HG03064 (cell line): ENCODE data around the gene REPIN1.
"Not testable (repeated sequence)": the region's sequence is repeated elsewhere in the genome, so short reads cannot be mapped to it uniquely, and the experiment has no call there.

ENCODE experiments used
- ATAC-seq: cut with Tn5 transposase; IDR thresholded peaks from one replicate; pipeline ENCODE4 v1.9.1; 2021; ENCODE audit warnings: low read depth; ENCODE audit not compliant: unreplicated experiment

REPIN1 gene

GRCh38 chr7:150374472-150374871 is 5.8 kb downstream of the REPIN1 start:
- no peak for ATAC-seq

DNA sequence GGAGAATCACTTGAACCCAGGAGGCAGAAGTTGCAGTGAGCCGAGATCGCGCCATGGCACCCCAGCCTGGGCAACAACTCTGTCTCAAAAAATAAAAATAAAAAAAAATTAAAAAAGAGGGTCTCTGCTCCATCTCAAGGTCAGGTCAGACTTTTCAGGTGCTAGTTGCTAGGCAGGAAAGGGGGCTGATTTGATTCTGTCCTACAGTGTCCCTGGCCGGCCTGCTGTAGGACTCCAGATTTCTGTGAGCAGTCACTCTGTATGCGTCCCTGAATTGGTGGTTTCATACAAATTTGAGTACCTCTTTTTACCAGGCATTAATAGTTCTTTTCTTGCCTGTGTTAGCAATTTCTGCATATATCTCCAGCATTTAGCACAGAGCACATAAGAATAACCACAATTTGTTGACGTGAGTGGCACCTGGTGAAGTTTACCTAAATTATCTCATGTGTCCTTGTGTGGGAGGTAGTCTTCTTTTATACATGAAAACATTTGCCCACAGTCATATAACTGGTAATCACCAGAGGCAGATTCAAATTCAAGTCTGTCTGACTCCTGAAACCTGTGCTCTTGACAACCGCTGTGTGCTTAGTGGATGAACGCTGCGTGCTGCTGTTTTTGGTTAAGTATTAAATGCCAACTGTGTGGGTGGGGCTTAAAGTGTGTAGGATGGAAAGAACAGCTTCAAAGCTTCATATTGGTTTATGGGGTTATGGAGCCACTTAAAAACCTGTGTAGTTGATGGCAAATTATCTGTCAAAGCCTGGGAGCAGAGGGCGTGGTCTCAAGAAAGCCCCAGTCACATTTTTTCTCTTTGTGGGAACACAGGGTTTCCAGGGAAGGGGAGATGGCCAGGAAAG is 7.3 kb downstream of the REPIN1 start:
- no peak for ATAC-seq

GRCh38 chr7:150376560-150376959 is 7.9 kb downstream of the REPIN1 start:
- no peak for ATAC-seq

DNA sequence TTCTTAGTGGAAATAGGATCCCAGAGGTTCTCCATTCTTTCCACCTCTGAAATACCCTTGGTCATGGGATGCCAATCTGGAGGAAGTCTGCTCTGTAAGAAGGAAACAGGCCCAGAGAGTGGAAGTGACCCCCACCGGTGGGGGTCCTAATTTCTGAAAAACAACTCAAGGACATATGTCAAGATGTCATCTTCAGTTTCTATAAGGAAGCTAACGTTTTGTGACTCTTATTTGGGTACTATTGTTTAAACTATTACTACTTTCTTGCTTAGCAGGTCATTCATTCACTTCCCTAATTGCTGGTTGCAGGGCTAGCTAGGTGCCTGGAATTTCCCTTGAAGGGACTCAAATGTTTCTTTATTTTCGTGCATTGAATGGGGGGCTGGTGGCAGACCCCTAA is 8.6 kb downstream of the REPIN1 start:
- ATAC-seq = no peak

DNA sequence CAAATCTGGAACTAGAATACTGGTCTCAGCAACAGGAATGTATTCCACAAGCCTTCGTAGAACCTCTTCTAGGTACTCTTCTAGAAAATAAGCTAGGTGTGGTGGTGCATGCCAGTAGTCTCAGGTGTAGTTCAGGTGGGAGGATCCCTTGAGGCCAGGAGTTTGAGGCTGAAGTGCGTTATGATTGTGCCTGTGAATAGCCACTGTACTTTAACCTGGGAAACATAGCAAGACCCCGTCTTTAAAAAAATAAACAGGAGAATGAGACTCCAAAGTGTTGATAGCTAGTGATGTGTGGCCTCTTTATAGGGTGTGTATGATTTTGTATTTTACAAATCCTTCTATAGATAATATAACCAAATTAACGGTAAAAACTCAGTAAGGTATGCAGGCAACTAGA is 9.0 kb downstream of the REPIN1 start:
- no peak for ATAC-seq

- no peak for ATAC-seq
Observed at GRCh38 chr7:150378115-150378852, 9.7 kb downstream of the REPIN1 start.

GRCh38 chr7:150378853-150379440 is 10.3 kb downstream of the REPIN1 start, which contains the start of gene ZNF775:
ZNF775 (plus strand) TSS chr7:150379330; CDS start chr7:150388471, 9,141 bp downstream.
- ATAC-seq = peak; percentile 71

DNA sequence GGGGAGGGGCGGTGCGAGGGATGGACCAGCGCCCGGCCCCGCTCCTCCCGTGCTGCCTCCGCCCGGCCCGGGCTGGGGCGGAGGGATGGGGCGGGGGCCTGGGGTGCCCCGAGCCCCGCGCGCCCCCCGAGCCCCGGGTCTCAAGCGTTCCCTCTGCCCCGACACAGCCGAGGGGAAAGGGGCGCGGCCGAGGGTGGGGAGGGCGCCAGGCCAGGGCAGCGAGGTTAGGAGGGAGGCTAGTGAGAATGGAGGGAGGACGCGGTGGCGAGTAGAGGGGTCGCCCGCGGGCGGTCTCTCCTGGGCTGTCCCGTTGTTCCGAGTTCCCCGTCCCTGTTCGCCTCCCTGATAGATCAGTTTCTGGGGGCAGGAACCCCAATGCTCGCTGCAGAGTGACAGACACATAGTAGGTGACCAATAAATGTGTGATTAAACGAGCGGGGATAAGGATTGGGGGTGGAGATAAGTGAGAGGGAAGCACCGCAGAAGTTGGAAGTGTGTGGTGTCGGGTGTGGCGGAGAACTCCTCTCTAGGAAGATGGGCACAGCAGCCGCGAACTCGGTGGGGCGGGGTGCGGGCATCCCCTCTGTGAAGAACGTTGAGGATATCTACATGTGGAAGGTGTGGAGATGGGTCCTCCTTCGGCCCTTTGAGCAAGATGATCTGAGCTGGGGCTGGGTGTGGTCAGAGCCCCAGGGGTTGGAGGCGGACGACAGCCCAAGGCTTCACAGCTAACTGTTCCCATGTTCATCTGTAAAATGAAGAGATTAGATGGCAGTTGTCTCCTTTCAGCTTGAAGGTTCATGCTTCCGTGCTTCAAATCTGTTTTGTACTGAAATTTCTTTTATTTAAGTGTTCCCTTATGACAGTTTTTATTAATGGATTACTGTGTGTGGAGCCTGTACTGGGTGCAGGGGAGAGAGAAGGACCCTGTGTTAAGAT is 11.1 kb downstream of the REPIN1 start:
- ATAC-seq = peak; percentile 7

- no peak for ATAC-seq
Observed at GRCh38 chr7:150380463-150380862, 11.8 kb downstream of the REPIN1 start.

DNA sequence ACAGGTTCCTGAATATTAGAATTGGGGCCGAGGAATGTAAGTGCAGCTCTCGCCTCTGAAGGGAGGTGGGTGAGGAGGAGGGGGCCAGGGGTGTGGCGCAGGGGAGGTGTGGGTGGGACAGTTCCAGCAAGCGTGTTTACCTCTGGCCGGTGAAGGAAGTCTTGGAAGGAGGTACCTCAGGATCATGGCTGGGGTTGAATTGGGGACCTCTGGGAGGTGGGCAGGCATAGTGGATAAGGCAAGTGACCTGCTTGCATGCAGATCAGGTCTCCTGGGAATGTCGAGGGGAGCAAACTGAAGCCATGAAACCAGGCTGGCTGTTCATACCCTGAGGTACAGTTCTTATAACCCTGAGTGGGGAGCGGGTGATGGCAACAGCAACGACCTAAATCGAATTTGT is 12.5 kb downstream of the REPIN1 start:
- no peak for ATAC-seq

DNA sequence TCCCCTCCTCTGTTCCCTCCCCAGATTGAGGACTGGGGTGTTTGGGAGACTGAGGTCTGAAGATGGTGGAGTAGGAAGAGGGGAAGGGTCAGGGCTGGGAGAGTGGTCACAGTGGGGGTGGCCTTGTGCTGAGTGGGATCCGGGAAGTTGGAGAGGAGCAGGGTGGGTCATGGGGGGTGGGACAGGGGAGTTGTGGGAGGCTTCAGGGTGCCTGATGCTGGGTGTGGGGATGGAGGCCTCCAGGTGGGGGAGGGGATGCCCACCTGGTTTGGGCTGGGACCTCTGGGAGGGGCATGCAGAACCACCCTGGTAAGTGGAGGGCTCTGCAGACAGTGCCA is 13.1 kb downstream of the REPIN1 start:
- ATAC-seq = no peak

- no peak for ATAC-seq
Observed at GRCh38 chr7:150382123-150382843, 13.7 kb downstream of the REPIN1 start.

DNA sequence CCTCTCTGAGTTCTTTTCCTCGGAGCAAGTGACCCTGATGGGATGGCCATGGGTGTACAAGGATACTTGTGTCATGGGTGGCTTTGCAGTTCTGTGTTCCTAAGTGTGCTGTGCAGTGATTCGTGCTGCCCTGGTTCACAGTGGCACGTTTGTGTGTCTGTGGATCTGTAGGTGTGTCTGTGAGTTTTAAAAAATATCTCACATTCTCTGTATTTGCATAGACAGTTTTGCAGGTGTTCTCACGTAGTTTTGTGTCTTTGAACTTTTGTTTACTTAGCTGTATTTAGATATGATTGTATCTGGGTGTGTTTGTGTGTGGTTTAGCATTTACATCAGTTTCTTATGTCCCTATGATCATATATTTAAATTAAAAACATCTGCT is 14.2 kb downstream of the REPIN1 start:
- ATAC-seq = no peak

- ATAC-seq = no peak
Observed at GRCh38 chr7:150383710-150384397, 15.2 kb downstream of the REPIN1 start.

- ATAC-seq = no peak
Observed at GRCh38 chr7:150384406-150385301, 16.0 kb downstream of the REPIN1 start.

GRCh38 chr7:150385302-150385723 is 16.7 kb downstream of the REPIN1 start:
- no peak for ATAC-seq

GRCh38 chr7:150385884-150386283 is 17.3 kb downstream of the REPIN1 start:
- ATAC-seq = not testable (repeated sequence)

GRCh38 chr7:150388306-150388705 is 19.7 kb downstream of the REPIN1 start:
- no peak for ATAC-seq
